Measurements from ENCODE around the gene FGF14.

The FGF14 gene

GRCh38 chr13:101681834-101682233 lies 720.0 kb downstream of the FGF14 start:
- no peak for DNase-seq (ENCODE audit: extremely low read depth, low read depth)
- no peak for TF ChIP-seq CTCF (IDR thresholded peaks at IDR 0.05; ENCODE audit: low read depth, low read length, missing control alignments)
- H3K4me3 ChIP-seq (replicated peaks; ENCODE audit: low read depth, low read length), result no peak overlapping the region

GRCh38 chr13:101673360-101674105 lies 728.3 kb downstream of the FGF14 start:
- no peak for DNase-seq (ENCODE audit: extremely low read depth, low read depth)
- no peak for TF ChIP-seq CTCF (IDR thresholded peaks at IDR 0.05; ENCODE audit: low read depth, low read length, missing control alignments)
- H3K4me3 ChIP-seq (replicated peaks; ENCODE audit: low read depth, low read length), result no peak overlapping the region

- no peak overlapping the region for H3K4me3 ChIP-seq (replicated peaks; ENCODE audit: low read depth, low read length)
- TF ChIP-seq CTCF (IDR thresholded peaks at IDR 0.05; ENCODE audit: low read depth, low read length, missing control alignments), result no peak
- no peak for DNase-seq (ENCODE audit: extremely low read depth, low read depth)
These were observed 740.0 kb downstream of the FGF14 start for GRCh38 chr13:101661839-101662238.

Measured in HFF-Myc (cell line).